Islet precursor cell (in vitro differentiated cells): ENCODE results near the gene SBF2.
A peak's percentile ranks its signal among the peaks of the same experiment; 100 is the strongest.
"Not testable (repeated sequence)": the region's sequence is repeated elsewhere in the genome, so short reads cannot be mapped to it uniquely, and the experiment has no call there.

ENCODE experiments used
- DNase-seq: peaks from one replicate; pipeline ENCODE4 v3.0.0-alpha.2; 2018

The SBF2 gene

DNA sequence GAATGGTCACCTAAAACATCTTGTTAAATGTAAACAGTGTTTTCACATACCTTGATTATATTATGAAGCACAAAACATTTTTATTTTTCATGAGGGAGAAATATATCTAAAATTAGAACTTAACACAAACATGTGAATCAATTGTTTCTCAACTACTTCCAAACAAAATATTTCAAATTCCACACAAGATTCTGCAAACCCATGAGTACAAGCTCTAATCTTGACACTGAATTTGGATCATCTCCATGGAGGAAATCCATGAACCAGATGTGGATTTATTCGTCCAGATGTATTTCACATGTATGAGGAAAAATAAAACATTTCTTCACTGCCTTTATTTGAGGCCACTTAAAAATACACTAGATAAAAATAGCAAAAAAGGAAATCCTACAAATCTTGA is 184.2 kb downstream of the SBF2 start:
- DNase-seq: no peak

DNA sequence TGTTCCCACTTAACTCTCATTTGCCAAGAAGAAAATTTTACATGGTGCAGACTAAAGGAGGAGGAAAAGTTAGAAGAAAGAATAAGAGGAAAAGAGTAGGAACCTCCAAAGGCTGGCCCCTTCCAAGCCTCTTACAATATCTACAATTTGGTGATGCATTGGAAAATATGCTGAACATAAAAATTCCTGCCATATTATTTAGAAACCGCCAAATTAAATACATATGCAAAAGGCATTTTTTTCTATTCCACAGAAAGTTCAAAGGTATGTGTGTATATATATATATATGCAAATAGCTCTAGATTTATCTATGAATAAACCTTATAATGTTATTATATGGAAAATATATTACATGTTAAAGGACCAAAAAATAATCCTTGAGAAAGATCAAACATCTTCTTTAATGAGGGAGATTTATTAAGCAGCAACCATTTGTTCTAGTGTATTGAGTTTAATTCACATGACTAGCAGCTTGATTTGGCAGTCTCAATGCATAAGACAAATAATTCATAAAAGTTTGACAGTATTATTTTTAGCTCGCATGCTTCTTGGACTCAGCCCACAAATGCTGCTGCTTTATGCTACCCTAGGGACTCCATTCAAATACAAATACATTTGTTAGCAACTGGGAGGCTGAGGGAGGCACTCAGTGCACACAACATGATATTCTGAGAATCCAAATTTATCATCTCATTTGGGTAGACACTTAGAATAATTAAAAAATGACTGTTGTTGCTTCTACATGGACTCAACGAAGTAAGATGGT is 184.9 kb downstream of the SBF2 start:
- no peak for DNase-seq

DNA sequence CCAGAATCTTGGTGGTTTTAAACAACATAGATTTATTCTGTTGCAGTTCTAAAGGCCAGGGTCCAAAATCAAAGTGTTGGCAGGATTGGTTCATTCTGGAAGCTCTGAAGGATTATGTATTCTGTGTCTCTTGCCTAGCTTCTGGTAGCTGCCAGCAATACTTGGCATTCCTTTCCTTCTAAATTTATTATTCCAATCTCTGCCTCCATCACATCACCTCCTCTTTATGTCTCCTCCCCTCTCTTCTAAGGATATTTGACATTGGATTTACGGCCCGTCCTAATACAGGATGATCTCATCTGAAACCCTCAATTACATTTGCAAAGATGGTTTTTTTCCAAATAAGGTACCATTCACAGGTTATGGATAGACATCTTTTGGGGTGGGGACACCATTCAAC is 186.5 kb downstream of the SBF2 start:
- DNase-seq: no peak

DNA sequence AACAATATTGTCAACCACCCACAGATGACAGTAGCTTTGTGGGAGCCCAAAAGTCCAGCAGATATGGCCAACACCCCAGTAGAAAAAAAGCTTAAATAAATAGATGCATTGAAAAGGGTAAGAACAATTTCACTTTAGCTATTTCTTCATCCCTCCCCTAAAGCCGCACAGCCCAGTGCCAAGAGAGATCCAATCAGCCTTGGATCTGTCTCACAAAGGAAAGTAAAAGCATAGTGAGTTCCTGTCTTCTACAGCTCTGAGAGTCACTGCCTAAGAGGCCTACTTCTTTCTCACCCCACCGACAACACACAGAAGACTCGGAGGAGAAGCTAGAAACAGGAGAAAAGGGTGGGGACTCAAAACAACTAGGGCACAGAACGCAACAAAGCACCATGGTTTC is 196.4 kb downstream of the SBF2 start:
- no peak for DNase-seq

DNA sequence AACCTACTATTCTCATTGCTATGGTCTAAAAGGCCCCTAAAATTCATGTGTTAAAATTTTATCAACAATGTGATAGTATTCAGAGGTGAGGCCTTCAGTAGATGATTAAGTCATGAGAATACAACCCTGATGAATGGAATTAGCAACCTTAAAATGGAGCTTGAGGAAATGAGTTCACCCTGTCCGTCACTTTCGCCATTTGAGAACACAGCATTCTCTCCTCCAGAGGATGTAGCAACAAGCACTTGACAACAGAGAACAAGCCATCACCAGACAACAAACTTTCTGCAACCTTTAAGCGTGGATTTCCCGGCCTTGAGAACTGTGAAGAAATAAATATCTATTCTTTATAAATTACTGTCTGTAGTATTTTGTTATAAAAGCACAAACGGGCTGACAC is 197.0 kb downstream of the SBF2 start:
- no peak for DNase-seq

DNA sequence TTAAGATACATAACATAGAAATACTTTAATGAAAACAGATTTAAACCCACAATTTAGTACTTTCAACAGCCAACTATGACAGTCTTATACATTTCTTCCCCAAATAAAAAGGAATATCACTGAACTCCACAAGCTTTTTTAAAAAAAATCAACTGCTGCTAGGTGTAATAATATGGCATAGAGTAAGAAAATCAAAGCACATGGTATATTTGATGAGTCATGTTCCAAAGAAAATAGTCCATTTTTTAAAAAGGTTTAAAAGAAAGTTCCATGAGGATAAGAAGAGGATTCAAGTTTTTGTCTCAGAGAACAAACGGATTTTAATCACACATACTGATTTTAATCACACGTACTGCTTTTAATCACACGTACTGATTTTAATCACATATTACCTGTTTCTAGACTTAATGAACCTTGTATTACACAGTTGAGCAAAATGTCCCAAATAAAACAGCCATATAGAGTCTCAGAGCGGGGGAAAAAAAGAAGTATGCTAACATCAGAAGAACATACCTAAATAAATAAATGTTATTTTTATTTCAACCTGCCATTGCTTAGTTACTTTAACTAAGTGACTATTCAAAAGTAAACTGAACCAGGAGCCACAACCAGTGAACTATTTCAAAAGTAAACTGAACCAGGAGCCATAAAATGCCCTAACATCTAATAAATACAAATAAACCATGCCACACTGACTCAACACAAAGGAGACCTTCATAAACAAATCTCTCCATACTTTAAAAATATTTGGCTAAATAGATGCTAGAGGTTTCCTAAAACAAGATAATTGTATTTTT is 198.4 kb downstream of the SBF2 start:
- DNase-seq: no peak

DNA sequence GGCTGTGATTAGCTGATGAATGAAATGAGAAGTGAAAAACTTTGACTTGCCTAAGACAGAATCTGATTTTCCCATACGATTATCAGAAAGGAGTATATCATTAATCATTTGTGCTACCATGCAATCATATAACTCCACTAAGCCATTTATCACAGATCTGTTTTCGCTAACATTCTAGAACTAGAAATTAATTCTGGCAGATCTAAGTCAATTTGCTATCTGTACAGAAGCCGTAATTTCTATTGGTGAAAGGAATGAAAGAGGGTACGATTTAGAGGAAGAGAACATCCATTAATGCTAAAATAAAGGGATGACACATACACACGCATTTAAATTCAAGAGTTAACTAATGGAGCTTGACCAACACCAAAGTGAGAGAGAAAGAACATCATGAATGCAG is 201.6 kb downstream of the SBF2 start:
- no peak for DNase-seq

DNA sequence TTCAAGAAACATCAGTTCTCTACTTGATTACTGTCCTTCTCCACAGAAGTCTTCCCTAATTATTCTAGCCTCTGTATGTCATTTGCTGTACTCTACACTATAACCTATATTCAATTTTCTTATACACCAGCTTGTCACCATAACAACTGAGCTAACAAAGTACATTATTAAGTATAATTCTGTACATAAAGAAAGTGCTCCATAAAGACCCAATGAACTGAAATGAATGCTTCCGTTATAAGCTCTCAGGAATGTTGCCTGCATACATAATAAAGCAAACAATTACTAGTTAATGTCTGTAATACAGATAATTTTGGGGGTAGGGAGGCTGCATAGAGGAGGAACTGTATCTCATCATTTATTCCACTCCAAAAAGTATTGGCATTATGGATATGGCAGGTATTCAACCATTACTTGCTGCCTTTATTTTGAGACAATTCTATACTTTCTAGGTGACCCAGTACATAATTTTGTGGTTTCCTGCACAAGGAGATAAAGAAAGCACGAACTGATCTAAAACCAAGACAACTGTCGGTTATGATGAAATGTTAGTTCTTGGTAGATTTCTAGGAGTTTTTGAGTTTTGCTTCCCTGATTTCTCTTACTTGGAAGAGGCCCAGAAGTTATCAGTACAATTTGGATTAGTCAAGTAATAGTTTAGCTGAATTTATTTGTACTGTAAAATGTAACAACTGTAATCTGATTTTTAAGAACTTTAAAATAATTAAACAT is 202.5 kb downstream of the SBF2 start:
- DNase-seq: no peak

DNA sequence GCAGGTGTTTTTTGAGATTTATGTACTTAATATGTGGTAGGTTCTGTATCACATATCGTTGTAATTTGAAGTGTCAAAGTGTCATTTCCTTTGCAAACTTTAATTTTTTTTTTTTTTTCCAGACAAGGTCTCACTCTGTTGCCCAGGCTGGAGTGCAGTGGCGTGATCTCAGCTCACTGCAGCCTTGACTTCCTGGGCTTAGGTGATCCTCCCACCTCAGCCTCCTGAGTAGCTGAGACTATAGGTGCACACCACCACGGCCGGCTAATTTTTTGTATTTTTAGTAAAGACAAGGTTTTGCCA is 206.1 kb downstream of the SBF2 start:
- DNase-seq: not testable (repeated sequence)

DNA sequence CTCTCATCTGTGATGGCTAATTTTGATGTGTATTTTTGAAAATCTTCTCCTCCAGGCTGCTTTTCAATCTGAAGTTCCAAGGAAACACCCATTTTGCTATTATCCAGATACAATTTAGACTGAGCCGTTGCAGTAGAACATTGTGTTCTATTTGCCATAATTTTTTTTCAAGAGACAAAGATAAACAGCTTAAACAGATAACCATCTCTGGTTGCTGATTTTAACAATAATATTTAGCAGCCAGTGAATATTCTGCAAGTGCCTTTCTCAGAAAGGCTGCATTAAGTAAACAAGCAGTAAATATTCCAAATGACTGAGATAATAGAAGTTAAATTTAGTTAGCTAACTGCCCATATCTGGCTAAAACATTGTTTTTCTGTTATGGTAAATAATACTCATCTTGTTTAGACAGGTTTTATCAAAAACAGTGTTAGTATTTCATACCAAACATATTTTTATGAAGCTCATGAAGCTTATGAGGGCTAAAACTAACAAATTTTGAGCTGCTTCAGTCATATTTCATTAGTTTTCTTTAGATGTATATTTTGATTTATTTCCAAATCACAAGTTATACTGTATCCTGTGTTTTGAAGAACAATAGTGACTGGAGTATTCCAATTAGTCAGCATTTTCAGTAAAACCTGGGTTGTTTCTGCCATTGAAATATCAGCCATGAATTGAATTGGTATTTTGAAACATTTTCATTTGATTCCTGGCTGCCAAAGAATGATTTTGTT is 206.7 kb downstream of the SBF2 start:
- DNase-seq: no peak

DNA sequence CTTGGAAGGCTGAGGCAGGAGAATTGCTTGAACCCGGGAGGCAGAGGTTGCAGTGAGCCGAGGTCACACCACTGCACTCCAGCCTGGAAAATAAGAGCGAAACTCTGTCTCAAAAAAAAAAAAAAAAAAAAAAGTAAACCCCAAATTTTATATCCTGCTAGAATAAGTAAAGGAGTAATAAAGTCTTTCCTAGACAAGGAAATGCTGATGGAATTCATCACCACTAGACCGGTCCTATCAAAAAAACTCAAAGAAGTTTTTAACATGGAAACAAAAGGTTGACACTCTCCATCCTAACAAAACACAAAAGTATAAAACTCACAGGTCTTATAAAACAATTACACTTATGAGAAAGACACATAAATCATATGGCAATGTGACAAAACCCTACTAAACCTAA is 213.9 kb downstream of the SBF2 start:
- DNase-seq: no peak

DNA sequence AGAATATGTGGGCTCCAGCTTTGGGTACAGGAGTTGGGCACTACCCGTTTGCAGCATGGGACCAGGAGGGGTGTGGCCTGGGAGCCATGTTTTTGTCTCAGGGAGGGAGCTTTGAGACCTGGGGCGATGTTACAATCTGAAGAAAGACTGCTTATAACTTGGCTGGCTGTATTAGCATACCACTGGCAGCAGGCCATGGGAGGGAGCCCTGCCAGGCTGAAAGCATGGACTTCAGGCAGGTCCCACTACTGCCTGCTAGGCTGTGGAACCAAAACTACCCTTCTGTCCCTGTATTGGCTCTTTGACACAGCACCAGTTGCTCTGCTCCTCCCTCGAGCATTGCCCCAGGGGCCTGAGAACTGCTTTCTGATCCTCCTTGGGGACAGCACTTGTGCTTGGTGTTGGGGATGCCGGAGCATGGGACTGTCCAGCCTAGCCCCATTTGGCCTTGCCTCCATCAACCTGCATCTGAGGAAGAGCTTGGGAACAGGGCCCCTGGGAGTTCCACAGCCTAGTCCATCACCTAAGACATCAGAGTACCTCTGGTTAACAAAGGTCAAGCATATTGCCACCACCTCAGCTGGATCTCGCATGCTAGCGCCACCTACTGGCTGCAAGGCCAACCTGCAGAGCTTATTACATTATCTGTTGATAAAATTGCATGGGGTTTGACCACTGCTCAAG is 217.4 kb downstream of the SBF2 start:
- peak; percentile 66 for DNase-seq

DNA sequence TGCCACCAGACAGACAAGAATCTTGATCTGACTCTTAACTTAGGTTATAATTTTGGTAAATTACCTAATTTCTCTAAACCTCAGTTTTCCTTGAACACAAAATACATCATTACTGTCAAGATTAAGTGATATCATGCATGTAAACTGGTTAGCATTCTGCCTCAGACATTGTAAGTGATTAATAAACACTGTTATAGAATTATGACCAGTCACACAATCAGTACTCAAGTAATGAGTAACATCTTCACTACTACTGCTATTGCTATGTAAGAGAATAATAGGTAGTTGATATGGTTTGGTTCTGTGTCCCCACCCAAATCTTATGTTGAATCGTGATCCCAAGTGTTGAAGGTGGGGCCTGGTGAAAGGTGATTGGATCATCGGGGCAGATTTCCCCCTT is 218.9 kb downstream of the SBF2 start:
- DNase-seq: no peak

DNA sequence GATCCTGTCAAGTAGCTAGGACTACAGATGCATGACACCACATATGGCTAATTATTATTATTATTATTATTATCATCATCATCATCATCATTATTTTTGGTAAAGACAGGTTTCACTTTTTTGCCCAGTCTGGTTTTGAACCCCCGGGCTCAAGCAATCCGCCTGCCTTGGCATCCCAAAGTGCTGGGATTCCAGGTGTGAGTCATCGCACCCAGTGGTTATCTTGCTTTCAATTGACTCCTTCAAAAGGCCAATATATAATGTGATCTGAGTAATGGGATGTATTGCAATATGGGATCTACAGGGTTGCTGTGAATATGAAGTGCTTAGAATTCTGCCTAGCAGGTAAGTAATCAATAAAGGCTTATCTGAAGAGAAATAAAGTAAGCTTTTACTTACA is 221.2 kb downstream of the SBF2 start:
- DNase-seq: no peak

DNA sequence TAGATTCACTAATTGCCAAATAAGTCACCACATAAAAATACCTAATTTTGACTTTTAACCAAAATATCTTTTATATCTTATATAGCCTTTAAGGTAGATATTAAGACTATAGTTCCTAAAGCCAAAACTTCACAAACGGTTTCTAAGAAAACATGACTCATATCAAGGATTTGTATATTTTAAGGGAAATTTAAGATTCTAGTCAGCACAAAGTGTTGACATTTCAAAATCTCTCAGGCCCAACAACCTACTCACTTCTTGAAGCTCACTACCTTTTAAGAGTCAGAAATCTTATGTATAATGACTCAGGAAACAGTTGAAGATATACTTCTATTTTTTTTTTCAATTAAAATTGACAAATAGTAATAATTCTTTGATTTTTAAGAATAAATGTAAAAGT is 221.9 kb downstream of the SBF2 start:
- DNase-seq: no peak

DNA sequence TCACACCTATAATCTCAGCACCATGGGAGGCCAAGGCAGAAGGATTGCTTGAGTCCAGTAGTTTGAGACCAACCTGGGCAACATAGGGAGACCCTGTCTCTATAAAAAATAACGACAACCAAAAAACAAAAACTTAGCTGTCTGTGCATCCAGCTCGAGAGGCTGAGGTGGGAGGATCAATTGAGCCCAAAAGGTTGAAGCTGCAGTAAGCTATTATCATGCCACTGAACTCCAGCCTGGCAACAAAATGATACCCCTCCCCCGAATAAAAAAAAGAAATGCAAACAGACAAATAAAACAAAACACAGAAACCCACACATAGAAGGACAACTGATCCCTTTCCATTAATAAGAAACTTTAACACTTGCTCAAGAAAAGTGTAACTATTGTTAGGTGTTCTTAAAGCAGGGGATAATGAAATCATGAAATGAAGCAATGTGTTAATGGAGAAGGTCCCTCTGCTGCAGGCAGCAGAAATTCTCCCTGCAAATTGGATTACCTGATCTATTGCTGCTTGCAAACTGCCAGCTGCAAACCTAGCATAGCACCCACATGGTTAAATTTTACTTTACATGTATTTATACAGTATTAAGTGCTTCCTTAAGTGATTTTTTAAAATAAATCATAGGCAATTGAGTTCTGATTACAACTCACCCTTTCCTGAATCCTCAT is 226.3 kb downstream of the SBF2 start:
- DNase-seq: no peak

DNA sequence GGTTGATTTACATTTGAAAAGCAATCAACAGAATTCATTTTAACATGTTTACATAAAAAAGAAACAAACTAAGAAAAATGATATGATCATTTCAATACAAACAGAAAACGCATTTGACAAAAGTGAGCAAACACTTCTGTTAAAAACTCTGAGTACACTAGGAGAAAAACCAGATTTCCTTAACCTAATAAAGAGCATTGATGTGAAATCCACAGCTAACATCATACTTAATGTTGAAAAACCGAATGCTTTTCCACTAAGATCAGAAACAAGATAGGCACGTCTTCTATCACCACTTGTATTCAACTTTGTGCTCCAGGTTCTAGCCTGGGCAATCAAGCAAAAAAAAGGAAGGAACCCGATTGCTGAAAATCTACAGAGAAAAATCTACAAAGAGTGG is 227.6 kb downstream of the SBF2 start:
- no peak for DNase-seq

DNA sequence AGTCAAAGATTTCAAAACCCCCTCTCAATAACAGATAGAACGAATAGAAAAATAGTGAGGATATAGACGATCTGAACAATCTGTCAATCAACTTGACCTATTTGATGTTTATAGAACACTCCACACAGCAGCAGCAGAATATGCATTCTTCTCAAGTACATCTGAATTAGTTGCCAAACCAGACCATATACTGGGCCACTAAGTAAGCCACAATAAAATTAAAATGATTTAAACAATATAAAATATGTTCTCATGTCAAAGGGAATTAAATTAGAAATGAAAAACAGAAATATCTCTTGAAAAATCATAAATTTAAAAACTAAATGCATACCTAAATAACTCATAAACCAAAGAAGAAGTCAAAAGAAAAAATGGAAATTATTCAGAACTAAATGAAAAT is 229.2 kb downstream of the SBF2 start:
- no peak for DNase-seq

DNA sequence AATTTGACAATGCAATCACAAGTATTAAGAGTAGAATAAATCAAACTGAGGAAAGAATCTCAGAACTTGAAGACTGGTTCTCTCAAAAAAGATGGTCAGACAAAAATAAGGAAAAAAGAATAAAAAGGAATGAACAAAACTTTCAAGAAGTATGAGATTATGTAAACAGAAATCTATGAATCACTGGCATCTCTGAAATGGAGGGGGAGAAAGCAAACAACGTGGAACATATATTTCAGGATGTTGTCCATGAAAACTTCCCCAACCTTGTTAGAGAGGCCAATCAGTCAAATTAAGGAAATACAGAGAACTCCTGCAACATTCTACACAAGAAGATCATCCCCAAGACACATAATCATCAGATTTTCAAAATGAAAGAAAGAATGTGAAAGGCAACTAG is 235.7 kb downstream of the SBF2 start:
- DNase-seq: no peak

DNA sequence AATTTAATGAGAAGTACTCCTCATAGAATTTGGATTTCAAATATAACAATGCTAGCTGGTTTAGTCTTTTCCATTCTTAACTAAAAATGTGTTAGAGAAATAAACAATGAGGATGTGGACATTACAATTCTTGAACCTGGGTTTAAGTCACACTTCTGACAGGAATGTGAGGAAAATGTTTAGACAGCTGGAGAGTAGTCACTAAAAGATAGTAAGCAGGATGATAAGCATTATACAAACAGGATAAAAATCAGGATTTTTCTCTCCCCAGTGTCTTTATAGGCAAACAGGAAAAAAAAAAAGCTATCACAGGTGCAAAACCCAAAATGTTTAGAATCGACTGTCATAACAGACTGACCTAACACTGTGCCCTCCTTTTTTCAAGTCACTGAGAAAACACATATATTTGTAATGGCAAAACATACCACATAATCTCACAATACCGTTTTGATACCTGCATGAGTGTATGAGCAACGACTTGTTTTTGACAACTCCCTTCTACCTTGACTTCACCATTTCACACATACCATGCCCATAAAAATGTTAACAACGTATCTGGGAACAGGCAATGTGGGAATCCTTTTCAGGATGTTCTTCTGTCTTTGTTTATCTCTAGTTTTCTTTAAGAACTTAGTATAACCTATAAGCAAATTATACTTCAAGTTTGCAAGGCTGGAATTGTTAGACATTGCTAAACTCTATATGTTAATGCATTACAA is 242.0 kb downstream of the SBF2 start:
- no peak for DNase-seq

DNA sequence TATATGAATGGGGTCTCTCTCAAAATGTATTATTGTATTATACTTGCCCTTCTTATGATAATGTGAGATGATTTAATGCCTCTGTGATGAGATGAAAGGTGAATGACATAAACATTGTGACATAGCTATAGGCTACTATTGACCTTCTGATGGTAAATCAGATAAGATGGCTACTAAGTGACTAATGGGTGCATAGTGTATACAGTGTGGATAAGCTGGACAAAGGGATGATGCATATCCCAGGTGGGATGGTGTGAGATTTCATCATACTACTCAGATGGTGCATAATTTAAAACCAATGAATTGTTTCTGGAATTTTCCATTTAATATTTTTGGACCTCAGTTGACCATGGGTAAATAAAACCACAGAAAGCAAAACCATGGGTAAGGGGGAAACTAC is 243.5 kb downstream of the SBF2 start:
- DNase-seq: no peak

DNA sequence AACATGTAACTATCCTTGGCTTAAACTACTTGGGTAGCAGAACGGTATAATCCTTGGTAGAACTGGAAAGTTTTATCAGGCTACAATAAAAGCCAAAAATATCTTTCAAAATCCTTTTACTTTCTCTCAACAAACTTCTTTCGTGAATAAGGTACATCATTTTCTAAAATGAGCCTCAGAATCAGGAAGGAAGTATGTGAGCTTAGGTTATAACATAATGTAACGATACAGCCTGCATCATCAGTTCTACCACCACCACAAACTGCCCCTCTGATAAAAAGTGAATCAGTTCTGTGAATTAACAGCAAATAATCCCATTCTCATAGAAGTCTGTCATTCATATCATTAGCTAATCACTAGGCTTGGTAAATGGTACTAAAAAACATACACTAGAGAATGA is 244.3 kb downstream of the SBF2 start:
- no peak for DNase-seq
